Measurements from ENCODE around the gene P2RY12. TPM values are rescaled to one million over a fixed set of nuclear protein-coding genes. Genes with fewer than 3 reads are reported as not detected.

The P2RY12 gene
- total and polyA plus RNA-seq, 9 donors: 0.23 to 1.4 (median 0.94) TPM

DNA sequence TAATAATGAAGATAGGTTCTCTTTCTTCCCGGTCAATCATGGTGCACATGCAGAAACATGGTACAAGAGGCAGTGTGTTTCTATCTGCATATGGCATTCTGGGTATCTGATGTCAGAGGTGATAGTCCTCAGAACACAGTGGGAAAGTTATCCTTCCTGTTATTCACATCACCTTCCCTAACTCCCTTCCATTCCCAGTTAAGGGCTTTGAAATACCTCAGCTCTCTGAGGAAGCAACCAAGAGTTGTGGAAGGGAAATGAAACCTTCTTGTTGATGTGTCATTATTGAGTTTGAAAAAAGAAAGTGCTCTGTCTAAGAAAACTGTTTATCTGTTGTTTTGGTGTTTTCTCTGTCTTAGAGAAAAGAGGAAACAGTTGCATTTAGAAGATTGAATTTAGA, 33.3 kb downstream of the P2RY12 start:
- Histone ChIP-seq H3K4me3 (ENCODE audit: low read length) (no peak overlapping the region), H3K27ac (ENCODE audit: low read length) (peak overlapping the region; percentile 13), H3K36me3 (ENCODE audit: control insufficient read depth, insufficient read depth, low read length) (no peaks in the 10 kb centered on the region), H3K27me3 (ENCODE audit: control insufficient read depth, insufficient read depth, low read length) (no peaks in the 10 kb centered on the region), H3K9me3 (replicated peaks; ENCODE audit: control insufficient read depth, low read depth, low read length) (no peaks in the 10 kb centered on the region), H3K4me1 (ENCODE audit: control insufficient read depth, insufficient read depth, low read length) (no peaks in the 10 kb centered on the region)
- peak; percentile 49 for DNase-seq
- WGBS (ENCODE audit: insufficient coverage): no CpG with 5 or more reads among the region's 1 CpG

DNA sequence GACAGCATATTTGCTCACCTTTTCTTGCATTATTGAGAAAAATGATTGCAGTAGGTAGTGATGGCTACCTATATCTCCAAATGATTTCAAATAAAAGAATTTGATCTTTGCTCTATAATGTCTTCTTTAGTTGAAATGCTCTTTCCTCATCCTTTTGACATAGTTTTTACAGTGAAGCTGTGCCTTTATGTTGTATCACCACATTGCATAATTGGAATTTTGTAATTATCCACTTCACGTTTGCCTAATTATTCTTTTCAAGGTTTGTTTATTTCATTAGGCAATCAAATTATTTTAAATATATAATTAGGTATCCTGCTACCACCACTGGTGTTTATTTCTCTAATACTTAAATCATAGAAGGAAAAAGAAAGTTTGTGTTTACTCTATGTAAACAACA, 33.9 kb downstream of the P2RY12 start:
- WGBS (ENCODE audit: insufficient coverage): no CpG with 5 or more reads among the region's 1 CpG
- H3K4me3 ChIP-seq (ENCODE audit: low read length): no peak overlapping the region
- H3K36me3 ChIP-seq (ENCODE audit: control insufficient read depth, insufficient read depth, low read length): no peaks in the 10 kb centered on the region
- no peak overlapping the region for H3K27ac ChIP-seq (ENCODE audit: low read length)
- H3K9me3 ChIP-seq (replicated peaks; ENCODE audit: control insufficient read depth, low read depth, low read length): no peaks in the 10 kb centered on the region
- DNase-seq: no peak
- H3K27me3 ChIP-seq (ENCODE audit: control insufficient read depth, insufficient read depth, low read length): no peaks in the 10 kb centered on the region
- H3K4me1 ChIP-seq (ENCODE audit: control insufficient read depth, insufficient read depth, low read length): no peaks in the 10 kb centered on the region

DNA sequence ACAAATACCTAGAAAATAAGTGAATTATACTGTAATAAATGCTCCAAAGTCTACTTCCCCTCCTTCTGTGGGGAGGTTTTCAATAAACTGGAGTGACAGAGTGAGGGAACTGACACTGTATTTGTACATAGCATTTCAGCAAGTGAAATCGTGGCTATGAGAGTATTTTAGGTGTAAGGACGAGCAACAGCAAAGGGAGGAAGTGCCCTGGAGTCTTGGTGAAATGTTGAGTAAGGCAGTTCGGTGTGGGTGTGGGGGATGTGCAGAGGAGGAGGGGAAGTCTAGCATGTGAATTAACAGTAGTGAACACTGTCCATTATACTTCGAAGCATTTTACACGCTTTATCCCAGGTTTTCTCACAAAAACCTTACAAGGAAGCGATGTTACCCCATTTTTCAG, 37.1 kb downstream of the P2RY12 start:
- Histone ChIP-seq H3K27ac (ENCODE audit: low read length) (no peak overlapping the region), H3K4me3 (ENCODE audit: low read length) (no peak overlapping the region), H3K9me3 (replicated peaks; ENCODE audit: control insufficient read depth, low read depth, low read length) (no peaks in the 10 kb centered on the region), H3K4me1 (ENCODE audit: control insufficient read depth, insufficient read depth, low read length) (no peaks in the 10 kb centered on the region), H3K27me3 (ENCODE audit: control insufficient read depth, insufficient read depth, low read length) (no peaks in the 10 kb centered on the region), H3K36me3 (ENCODE audit: control insufficient read depth, insufficient read depth, low read length) (no peaks in the 10 kb centered on the region)
- peak; percentile 65 for DNase-seq
- 56% methylated on average over 3 of the region's 6 CpGs for WGBS (ENCODE audit: insufficient coverage)

DNA sequence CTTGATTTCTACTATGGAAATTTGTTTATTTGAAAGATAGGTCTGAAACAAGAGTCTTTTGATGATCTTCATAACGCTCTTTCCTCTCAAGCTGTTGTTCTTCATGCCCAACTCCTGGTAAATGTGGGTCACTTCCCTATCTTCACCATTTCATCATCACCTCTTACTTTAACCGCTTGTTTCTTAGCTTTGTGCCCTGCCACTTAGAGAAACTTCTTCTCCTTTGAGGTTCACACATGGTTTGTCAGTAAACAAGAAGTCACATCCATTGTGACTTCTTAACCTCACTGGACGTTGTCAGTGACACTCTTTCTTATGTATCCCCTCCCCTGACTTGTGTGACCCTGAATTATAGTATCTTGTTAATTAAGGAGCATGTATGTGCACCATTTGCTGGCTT, 38.3 kb downstream of the P2RY12 start:
- H3K4me1 ChIP-seq (ENCODE audit: control insufficient read depth, insufficient read depth, low read length): no peaks in the 10 kb centered on the region
- H3K36me3 ChIP-seq (ENCODE audit: control insufficient read depth, insufficient read depth, low read length): no peaks in the 10 kb centered on the region
- peak; percentile 45 for DNase-seq
- no peaks in the 10 kb centered on the region for H3K27me3 ChIP-seq (ENCODE audit: control insufficient read depth, insufficient read depth, low read length)
- H3K9me3 ChIP-seq (replicated peaks; ENCODE audit: control insufficient read depth, low read depth, low read length): no peaks in the 10 kb centered on the region
- WGBS (ENCODE audit: insufficient coverage): 83% methylated on average over 1 of the region's 3 CpGs
- H3K27ac ChIP-seq (ENCODE audit: low read length): no peak overlapping the region
- H3K4me3 ChIP-seq (ENCODE audit: low read length): no peak overlapping the region

DNA sequence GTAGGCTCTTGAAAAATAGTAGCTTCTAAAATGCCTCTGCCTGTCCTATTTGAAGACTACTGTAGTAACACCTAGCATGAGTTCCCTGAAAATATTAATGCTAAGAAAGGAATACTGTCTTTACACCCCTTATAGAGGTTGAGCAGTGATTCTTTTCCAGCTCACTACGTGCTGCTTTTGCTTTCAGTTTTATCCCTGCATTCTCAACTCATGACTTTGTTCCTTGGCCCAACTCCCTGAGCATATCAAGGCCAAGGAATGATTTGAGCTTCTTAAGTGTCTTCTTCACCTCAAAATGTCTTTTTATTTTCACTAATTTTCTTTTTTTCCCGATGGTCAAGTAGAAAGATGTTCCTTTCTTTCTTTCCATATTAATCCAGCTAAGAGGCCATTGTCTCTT, 38.7 kb downstream of the P2RY12 start:
- no peaks in the 10 kb centered on the region for H3K27me3 ChIP-seq (ENCODE audit: control insufficient read depth, insufficient read depth, low read length)
- H3K27ac ChIP-seq (ENCODE audit: low read length): no peak overlapping the region
- H3K36me3 ChIP-seq (ENCODE audit: control insufficient read depth, insufficient read depth, low read length): no peaks in the 10 kb centered on the region
- 29% methylated on average over 1 of the region's 2 CpGs for WGBS (ENCODE audit: insufficient coverage)
- no peak overlapping the region for H3K4me3 ChIP-seq (ENCODE audit: low read length)
- no peaks in the 10 kb centered on the region for H3K9me3 ChIP-seq (replicated peaks; ENCODE audit: control insufficient read depth, low read depth, low read length)
- no peaks in the 10 kb centered on the region for H3K4me1 ChIP-seq (ENCODE audit: control insufficient read depth, insufficient read depth, low read length)
- peak; percentile 89 for DNase-seq

DNA sequence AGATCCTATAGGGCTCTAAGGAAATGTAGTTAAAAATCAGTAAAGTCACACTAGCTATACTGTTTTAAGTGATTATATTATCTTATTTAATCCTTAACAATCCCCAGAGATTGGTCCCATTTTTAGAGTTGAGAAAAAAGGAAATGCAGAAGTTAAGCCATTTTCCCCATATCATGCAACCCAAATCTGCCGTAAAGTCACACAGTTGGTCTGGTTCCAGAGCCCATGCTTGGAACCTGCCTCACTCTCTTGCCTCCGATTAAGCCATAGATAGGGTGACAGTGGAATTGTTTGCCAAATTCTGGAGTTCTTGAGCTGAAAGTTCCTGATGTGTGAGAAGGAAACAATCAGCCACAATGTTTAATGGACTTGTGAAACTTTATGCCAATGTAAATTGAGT, 52.9 kb downstream of the P2RY12 start:
- Histone ChIP-seq H3K9me3 (replicated peaks; ENCODE audit: control insufficient read depth, low read depth, low read length) (no peaks in the 10 kb centered on the region), H3K4me1 (ENCODE audit: control insufficient read depth, insufficient read depth, low read length) (no peaks in the 10 kb centered on the region), H3K36me3 (ENCODE audit: control insufficient read depth, insufficient read depth, low read length) (no peaks in the 10 kb centered on the region), H3K27me3 (ENCODE audit: control insufficient read depth, insufficient read depth, low read length) (no peaks in the 10 kb centered on the region), H3K4me3 (ENCODE audit: low read length) (no peak overlapping the region), H3K27ac (ENCODE audit: low read length) (no peak overlapping the region)
- no peak for DNase-seq
- WGBS (ENCODE audit: insufficient coverage): no CpG with 5 or more reads among the region's 2 CpGs

DNA sequence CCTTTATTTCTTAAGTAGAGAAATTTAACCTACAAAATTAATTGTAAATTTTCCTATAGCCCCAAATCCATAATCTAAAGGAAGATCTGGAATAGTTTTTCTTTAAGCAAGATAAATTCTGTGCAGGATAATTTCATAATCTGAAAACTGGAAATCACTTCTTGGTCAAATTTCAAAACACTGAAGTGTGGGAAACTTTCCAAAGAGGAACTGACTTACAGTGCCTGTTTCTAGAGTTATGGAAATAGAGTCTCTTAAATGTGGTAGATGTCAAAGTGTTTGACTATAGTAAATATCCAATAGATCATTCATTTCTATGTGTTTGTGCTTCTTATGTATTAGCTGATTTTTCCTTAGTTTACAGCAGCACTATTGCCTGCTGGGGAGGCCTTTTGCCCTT, 53.7 kb downstream of the P2RY12 start:
- DNase-seq: peak; percentile 73
- Histone ChIP-seq H3K27ac (ENCODE audit: low read length) (no peak overlapping the region), H3K9me3 (replicated peaks; ENCODE audit: control insufficient read depth, low read depth, low read length) (no peaks in the 10 kb centered on the region), H3K36me3 (ENCODE audit: control insufficient read depth, insufficient read depth, low read length) (no peaks in the 10 kb centered on the region), H3K27me3 (ENCODE audit: control insufficient read depth, insufficient read depth, low read length) (no peaks in the 10 kb centered on the region), H3K4me1 (ENCODE audit: control insufficient read depth, insufficient read depth, low read length) (no peaks in the 10 kb centered on the region), H3K4me3 (ENCODE audit: low read length) (no peak overlapping the region)

DNA sequence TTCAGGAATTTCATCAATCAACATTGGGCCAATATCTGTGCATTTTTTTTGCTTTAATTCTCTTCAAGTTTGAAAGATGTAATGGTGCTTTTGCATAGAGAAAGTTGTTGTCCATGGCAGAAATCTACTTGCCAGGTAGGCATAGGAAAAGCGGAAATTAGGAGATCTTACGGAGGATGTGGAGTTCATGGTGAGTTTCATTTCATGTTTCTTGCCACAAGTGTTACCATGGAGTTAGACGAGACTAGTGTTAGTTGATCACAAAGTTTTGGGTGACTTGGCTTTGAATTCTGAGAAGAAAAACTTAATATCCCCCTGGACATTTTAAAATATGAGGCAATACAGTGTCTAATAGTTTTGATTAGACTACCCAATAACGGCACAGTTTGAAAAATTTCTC, 54.2 kb downstream of the P2RY12 start:
- H3K9me3 ChIP-seq (replicated peaks; ENCODE audit: control insufficient read depth, low read depth, low read length): no peaks in the 10 kb centered on the region
- no peaks in the 10 kb centered on the region for H3K27me3 ChIP-seq (ENCODE audit: control insufficient read depth, insufficient read depth, low read length)
- no peak overlapping the region for H3K27ac ChIP-seq (ENCODE audit: low read length)
- H3K4me1 ChIP-seq (ENCODE audit: control insufficient read depth, insufficient read depth, low read length): no peaks in the 10 kb centered on the region
- peak; percentile 10 for DNase-seq
- H3K36me3 ChIP-seq (ENCODE audit: control insufficient read depth, insufficient read depth, low read length): no peaks in the 10 kb centered on the region
- WGBS (ENCODE audit: insufficient coverage): 100% methylated on average over 2 of the region's 4 CpGs
- H3K4me3 ChIP-seq (ENCODE audit: low read length): no peak overlapping the region

DNA sequence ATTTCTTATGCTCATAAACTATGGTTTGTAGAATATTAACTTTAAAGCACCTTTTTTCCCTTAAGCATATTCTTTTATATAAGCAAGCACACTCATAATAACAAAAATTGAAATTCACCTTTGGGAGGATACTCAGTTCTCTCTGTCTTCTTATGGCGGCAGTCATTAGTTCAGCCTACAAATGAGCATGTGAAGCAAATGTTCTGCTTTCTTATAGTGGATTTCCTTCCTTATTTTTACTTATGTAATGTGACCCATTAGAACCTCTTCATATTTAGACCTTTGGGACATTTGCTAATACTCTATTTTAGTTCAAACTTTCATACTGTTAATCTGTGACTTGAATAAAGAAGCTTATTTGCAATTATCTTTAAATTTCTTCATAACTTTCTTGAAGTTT, 55.2 kb downstream of the P2RY12 start, which contains the start of gene P2RY13:
Gene P2RY13 (minus strand): TSS at position 187 of the 400 bp plus-strand sequence. CDS start 21 bp downstream, at position 166.
- no peak within 1 kb of the TSS for H3K27ac ChIP-seq (ENCODE audit: low read length)
- H3K27me3 ChIP-seq (ENCODE audit: control insufficient read depth, insufficient read depth, low read length): no peaks in the 10 kb centered on the region
- no peaks in the 10 kb centered on the region for H3K9me3 ChIP-seq (replicated peaks; ENCODE audit: control insufficient read depth, low read depth, low read length)
- WGBS (ENCODE audit: insufficient coverage): no CpG with 5 or more reads among the region's 1 CpG
- H3K4me1 ChIP-seq (ENCODE audit: control insufficient read depth, insufficient read depth, low read length): no peaks in the 10 kb centered on the region
- H3K36me3 ChIP-seq (ENCODE audit: control insufficient read depth, insufficient read depth, low read length): no peaks in the 10 kb centered on the region
- peak; percentile 30 for DNase-seq
- H3K4me3 ChIP-seq (ENCODE audit: low read length): no peak within 1 kb of the TSS

DNA sequence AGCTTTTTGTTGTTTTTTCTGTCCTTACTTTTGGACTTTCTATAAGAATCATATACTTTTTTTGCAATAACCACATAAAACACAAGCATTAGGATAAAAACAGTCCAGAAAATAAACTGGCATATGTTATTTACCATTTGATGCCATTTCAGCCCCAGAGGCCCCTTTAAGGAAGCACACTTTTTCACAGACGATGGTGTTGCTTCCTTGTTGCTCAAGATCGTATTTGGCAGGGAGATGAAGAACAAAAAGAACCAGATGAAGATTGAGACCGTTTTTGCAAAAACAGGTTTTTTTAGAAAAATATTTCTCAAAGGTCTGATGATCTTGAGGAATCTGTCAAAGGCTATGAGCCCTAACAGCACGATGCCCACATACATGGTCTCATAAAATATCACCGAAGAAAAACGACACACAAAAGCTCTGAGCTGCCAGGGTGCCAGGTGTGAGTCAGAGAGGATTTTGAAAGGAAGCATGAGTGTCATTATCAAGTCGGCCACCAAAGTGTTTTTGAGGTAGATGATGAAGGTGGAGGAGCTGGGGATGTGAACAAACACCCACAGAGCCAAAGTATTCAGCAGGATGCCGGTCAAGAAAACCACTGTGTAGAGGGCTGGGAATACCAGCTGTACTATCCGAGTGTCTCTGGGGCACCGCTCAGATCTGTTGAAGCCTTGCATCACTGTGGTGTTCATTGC, 56.1 kb downstream of the P2RY12 start:
- Histone ChIP-seq H3K27me3 (ENCODE audit: control insufficient read depth, insufficient read depth, low read length) (no peaks in the 10 kb centered on the region), H3K27ac (ENCODE audit: low read length) (no peak overlapping the region), H3K4me3 (ENCODE audit: low read length) (no peak overlapping the region), H3K36me3 (ENCODE audit: control insufficient read depth, insufficient read depth, low read length) (no peaks in the 10 kb centered on the region), H3K9me3 (replicated peaks; ENCODE audit: control insufficient read depth, low read depth, low read length) (no peaks in the 10 kb centered on the region), H3K4me1 (ENCODE audit: control insufficient read depth, insufficient read depth, low read length) (no peaks in the 10 kb centered on the region)
- DNase-seq: peak; percentile 32
- 69% methylated on average over 6 of the region's 10 CpGs for WGBS (ENCODE audit: insufficient coverage)

Data from muscle of leg (tissue), 11 donors.